ENCODE measurements around the gene TIAM1.

The TIAM1 gene

DNA sequence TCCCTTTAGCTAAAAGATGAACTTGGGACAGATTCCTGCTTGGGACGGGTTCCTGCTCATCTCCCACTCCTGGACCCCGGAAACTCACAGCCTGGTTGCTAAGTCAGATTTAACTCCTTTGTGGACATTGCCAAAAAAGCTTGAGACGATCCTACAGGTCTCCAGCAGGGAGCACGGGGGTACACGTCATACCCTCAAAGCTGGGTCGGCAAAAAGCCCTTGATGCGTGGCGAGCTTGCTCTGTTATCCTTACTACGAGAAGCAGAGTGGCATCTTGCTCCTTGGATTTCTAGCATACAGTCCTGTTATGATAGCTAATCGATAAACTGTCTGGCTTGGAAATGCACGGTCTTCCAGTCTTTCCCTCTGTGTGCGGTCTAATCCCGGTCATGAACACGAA, 244.9 kb downstream of the TIAM1 start:
- Histone ChIP-seq H3K27me3 (ENCODE audit: control insufficient read depth in 1 of 2, insufficient read depth in 2 of 2, low read length in 2 of 2) (peaks cover 6% of the 10 kb centered on the region in 2 donors), H3K27ac (ENCODE audit: low read length) (no peak overlapping the region), H3K9me3 (ENCODE audit: control insufficient read depth in 2 of 2, low read length in 2 of 2) (no peaks in the 10 kb centered on the region), H3K4me1 (ENCODE audit: control insufficient read depth, insufficient read depth, low read length) (no peaks in the 10 kb centered on the region), H3K36me3 (ENCODE audit: control insufficient read depth in 2 of 2, insufficient read depth in 2 of 2, low read length in 2 of 2) (no peaks in the 10 kb centered on the region), H3K4me3 (ENCODE audit: low read length in 2 of 2) (no peak overlapping the region), H3K9ac (ENCODE audit: low read length in 2 of 2) (no peak overlapping the region)

DNA sequence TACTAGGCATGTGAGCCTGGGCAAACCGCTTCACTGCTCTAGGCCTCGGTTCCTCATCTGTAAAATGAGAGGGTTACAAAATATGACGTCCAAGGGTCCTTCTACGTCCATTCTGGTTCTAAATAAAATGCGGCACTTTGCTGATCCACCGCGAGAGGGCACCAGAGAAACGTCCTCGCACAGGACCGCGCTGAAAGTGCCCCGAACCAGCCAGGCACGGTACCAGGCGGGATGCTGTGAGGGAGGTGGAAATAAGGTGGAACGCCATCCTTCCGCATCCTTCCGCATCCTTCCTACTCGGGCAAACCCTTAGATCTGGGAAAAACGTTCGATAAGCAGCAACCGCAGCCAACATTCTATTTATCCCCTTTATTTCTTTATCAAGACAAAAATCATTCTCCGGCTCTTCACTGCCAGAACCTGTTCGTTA, 245.5 kb downstream of the TIAM1 start:
- Histone ChIP-seq H3K4me1 (ENCODE audit: control insufficient read depth, insufficient read depth, low read length) (no peaks in the 10 kb centered on the region), H3K27me3 (ENCODE audit: control insufficient read depth in 1 of 2, insufficient read depth in 2 of 2, low read length in 2 of 2) (peaks cover 6% of the 10 kb centered on the region in 2 donors), H3K4me3 (ENCODE audit: low read length in 2 of 2) (no peak overlapping the region), H3K9ac (ENCODE audit: low read length in 2 of 2) (no peak overlapping the region), H3K9me3 (ENCODE audit: control insufficient read depth in 2 of 2, low read length in 2 of 2) (no peaks in the 10 kb centered on the region), H3K36me3 (ENCODE audit: control insufficient read depth in 2 of 2, insufficient read depth in 2 of 2, low read length in 2 of 2) (no peaks in the 10 kb centered on the region), H3K27ac (ENCODE audit: low read length) (no peak overlapping the region)

DNA sequence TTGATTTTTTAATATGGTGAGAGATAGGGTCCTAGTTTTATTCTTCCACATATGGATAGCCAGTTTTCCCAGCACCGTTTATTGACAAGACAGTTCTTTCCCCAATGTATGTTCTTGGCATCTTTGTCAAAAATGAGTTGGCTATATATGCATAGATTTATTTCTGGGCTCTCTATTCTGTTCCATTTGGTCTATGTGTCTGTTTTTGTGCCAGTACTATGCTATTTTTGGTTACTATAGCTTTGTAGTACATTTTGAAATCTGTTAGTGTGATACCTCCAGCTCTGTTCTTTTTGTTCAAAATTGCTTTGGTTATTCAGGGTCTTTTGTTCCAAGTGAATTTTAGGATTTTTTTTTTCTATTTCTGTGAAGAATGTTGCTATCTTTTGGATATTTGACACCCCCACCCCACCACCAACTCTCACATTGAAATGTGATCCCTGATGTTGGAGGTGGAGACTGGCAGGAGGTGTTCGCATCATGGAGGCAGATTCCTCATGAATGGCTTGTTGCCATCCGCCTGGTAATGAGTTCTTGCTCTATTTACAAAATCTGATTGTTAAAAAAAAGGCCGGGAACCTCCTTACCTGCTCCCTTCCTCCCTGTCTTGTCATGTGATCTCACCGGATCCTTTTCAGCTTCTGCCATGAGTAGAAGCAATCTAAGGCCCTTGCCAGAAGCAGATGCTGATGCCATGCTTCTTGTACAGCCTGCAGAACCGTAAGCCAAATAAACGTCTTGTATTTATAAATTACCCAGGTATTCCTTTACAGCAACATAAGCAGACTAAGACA, 251.0 kb downstream of the TIAM1 start:
- no peak overlapping the region for H3K4me3 ChIP-seq (ENCODE audit: low read length in 2 of 2)
- peaks cover 0 to 2% of the 10 kb centered on the region in 2 donors for H3K27me3 ChIP-seq (ENCODE audit: control insufficient read depth in 1 of 2, insufficient read depth in 2 of 2, low read length in 2 of 2)
- no peak overlapping the region for H3K9ac ChIP-seq (ENCODE audit: low read length in 2 of 2)
- no peaks in the 10 kb centered on the region for H3K9me3 ChIP-seq (ENCODE audit: control insufficient read depth in 2 of 2, low read length in 2 of 2)
- H3K27ac ChIP-seq (ENCODE audit: low read length) = no peak overlapping the region
- H3K36me3 ChIP-seq (ENCODE audit: control insufficient read depth in 2 of 2, insufficient read depth in 2 of 2, low read length in 2 of 2) = no peaks in the 10 kb centered on the region
- H3K4me1 ChIP-seq (ENCODE audit: control insufficient read depth, insufficient read depth, low read length) = no peaks in the 10 kb centered on the region

DNA sequence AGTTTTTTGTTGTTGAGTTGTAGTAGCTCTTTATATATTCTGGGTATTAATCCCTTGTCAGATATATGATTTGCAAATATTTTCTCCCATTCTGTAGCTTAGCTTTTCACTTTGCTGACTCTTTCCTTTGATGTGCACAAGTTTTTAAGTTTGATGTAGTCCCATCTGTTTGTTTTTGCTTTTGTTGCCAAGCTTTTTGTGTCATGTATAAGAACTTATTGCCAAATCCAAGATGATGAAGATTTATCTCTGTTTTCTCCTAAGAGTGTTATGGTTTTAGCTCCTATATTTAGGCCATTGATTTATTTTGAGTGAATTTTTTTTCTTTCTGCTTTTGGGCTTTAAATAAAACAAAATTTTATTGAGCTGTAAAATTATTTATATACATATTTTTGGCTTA, 253.7 kb downstream of the TIAM1 start:
- Histone ChIP-seq H3K4me3 (ENCODE audit: low read length in 2 of 2) (no peak overlapping the region), H3K4me1 (ENCODE audit: control insufficient read depth, insufficient read depth, low read length) (no peaks in the 10 kb centered on the region), H3K36me3 (ENCODE audit: control insufficient read depth in 2 of 2, insufficient read depth in 2 of 2, low read length in 2 of 2) (no peaks in the 10 kb centered on the region), H3K9me3 (ENCODE audit: control insufficient read depth in 2 of 2, low read length in 2 of 2) (no peaks in the 10 kb centered on the region), H3K27me3 (ENCODE audit: control insufficient read depth in 1 of 2, insufficient read depth in 2 of 2, low read length in 2 of 2) (no peaks in the 10 kb centered on the region), H3K9ac (ENCODE audit: low read length in 2 of 2) (no peak overlapping the region), H3K27ac (ENCODE audit: low read length) (no peak overlapping the region)

DNA sequence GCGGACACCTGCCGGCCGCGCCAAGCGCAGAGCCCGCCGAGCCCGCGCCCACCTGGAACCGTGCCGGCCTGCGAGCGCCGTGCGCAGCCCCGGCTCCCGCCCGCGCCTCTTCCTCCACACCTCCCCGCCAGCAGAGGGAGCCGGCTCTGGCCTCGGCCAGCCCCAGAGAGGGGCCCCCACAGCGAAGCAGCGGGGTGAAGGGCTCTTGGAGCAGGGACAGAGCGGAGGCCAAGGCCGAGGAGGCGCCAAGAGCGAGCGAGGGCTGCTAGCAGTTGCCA, 255.6 kb downstream of the TIAM1 start:
- Histone ChIP-seq H3K36me3 (ENCODE audit: control insufficient read depth in 2 of 2, insufficient read depth in 2 of 2, low read length in 2 of 2) (no peaks in the 10 kb centered on the region), H3K27ac (ENCODE audit: low read length) (no peak overlapping the region), H3K4me1 (ENCODE audit: control insufficient read depth, insufficient read depth, low read length) (no peaks in the 10 kb centered on the region), H3K4me3 (ENCODE audit: low read length in 2 of 2) (no peak overlapping the region), H3K9me3 (ENCODE audit: control insufficient read depth in 2 of 2, low read length in 2 of 2) (no peaks in the 10 kb centered on the region), H3K9ac (ENCODE audit: low read length in 2 of 2) (no peak overlapping the region), H3K27me3 (ENCODE audit: control insufficient read depth in 1 of 2, insufficient read depth in 2 of 2, low read length in 2 of 2) (no peaks in the 10 kb centered on the region)

DNA sequence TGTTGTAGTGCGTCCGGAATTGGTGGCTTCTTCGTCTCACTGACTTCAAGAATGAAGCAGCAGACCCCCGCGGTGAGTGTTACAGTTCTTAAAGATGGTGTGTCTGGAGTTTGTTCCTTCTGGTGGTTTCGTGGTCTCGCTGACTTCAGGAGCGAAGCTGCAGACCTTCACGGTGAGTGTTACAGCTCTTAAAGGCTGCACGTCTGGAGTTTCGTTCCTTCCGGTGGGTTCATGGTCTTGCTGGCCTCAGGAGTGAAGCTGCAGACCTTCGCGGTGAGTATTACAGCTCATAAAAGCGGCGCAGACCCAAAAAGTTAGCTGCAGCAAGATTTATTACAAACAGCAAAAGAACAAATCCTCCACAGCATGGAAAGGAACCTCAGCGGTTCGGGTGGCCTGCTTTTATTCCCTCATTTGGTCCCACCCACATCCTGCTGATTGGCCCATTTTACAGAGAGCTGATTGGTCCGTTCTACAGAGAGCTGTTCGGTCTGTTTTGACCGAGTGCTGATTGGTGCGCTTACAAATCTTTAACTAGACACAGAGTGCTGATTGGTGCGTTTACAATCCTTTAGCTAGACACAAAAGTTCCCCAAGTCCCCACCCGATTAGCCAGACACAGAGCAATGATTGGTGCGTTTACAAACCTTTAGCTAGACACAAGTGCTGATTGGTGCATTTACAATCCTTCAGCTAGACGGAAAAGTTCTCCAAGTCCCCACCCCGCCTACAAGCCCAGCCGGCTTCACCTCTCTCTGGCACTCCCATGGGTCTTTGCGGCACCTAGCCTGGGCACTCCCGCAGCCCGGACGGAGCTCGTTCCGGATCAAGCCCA, 256.2 kb downstream of the TIAM1 start:
- no peaks in the 10 kb centered on the region for H3K9me3 ChIP-seq (ENCODE audit: control insufficient read depth in 2 of 2, low read length in 2 of 2)
- H3K9ac ChIP-seq (ENCODE audit: low read length in 2 of 2) = no peak overlapping the region
- no peak overlapping the region for H3K4me3 ChIP-seq (ENCODE audit: low read length in 2 of 2)
- H3K4me1 ChIP-seq (ENCODE audit: control insufficient read depth, insufficient read depth, low read length) = no peaks in the 10 kb centered on the region
- no peaks in the 10 kb centered on the region for H3K27me3 ChIP-seq (ENCODE audit: control insufficient read depth in 1 of 2, insufficient read depth in 2 of 2, low read length in 2 of 2)
- no peaks in the 10 kb centered on the region for H3K36me3 ChIP-seq (ENCODE audit: control insufficient read depth in 2 of 2, insufficient read depth in 2 of 2, low read length in 2 of 2)
- no peak overlapping the region for H3K27ac ChIP-seq (ENCODE audit: low read length)

DNA sequence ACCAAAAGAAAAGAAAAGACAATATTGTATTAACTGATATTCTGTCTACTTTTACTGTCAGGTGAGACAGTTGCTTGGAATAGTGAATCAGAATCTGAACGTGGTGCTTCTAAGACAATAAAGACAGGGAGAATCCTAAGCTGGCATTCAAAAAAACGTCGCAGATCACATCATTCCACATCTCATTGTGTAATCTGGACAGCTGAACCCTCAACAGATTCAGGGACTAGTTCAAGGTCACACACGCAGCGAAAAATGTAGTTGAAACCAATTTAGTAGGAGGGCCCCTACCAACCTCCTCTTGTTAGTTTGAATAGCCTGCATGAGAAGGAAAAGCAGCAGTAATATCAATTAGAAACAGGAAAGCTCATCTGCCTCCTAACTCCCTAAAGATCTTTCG, 259.4 kb downstream of the TIAM1 start:
- Histone ChIP-seq H3K9me3 (ENCODE audit: control insufficient read depth in 2 of 2, low read length in 2 of 2) (no peaks in the 10 kb centered on the region), H3K27ac (ENCODE audit: low read length) (no peak overlapping the region), H3K4me1 (ENCODE audit: control insufficient read depth, insufficient read depth, low read length) (no peaks in the 10 kb centered on the region), H3K9ac (ENCODE audit: low read length in 2 of 2) (no peak overlapping the region), H3K27me3 (ENCODE audit: control insufficient read depth in 1 of 2, insufficient read depth in 2 of 2, low read length in 2 of 2) (peaks cover 0 to 2% of the 10 kb centered on the region in 2 donors), H3K36me3 (ENCODE audit: control insufficient read depth in 2 of 2, insufficient read depth in 2 of 2, low read length in 2 of 2) (no peaks in the 10 kb centered on the region), H3K4me3 (ENCODE audit: low read length in 2 of 2) (no peak overlapping the region)

DNA sequence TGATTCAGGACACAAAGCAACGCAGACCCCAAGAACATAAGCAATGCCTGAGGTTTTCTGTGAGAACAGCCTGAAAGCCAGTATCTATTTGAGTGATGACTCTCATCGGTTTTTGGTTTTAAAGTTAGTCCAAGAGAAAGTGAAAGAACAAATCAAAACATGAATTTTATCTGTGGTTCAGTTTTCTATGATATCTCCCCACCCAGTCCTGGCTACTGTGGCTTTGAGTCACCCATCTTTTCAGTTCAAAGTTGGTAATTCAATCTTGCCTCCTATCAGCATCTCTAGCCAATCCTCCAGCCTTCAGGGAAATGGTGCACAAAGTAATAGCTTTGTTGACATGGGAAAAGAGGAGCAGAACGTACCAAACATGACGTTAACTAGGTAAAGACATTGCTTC, 265.3 kb downstream of the TIAM1 start:
- Histone ChIP-seq H3K9ac (ENCODE audit: low read length in 2 of 2) (no peak overlapping the region), H3K27ac (ENCODE audit: low read length) (no peak overlapping the region), H3K27me3 (ENCODE audit: control insufficient read depth in 1 of 2, insufficient read depth in 2 of 2, low read length in 2 of 2) (peaks cover 0 to 2% of the 10 kb centered on the region in 2 donors), H3K4me1 (ENCODE audit: control insufficient read depth, insufficient read depth, low read length) (no peaks in the 10 kb centered on the region), H3K4me3 (ENCODE audit: low read length in 2 of 2) (no peak overlapping the region), H3K9me3 (ENCODE audit: control insufficient read depth in 2 of 2, low read length in 2 of 2) (no peaks in the 10 kb centered on the region), H3K36me3 (ENCODE audit: control insufficient read depth in 2 of 2, insufficient read depth in 2 of 2, low read length in 2 of 2) (no peaks in the 10 kb centered on the region)

DNA sequence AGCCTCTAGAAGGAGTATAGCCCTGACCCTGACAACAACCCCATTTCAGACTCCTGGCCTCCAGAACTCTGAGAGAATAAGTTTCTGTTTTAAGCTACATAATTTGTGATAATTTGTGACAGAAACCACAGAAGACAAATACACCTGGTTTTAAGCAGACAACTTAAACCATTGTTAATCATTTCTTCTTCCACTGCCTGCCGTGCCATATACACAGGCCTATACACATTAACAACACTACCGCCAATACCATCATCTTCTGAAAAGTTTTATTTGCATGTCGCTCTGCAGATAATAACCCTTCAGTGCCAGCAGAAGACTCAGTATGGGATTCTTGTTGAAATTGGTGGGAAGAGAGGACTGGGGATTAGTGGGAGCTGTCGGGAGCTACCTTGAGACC, 265.8 kb downstream of the TIAM1 start:
- Histone ChIP-seq H3K9ac (ENCODE audit: low read length in 2 of 2) (no peak overlapping the region), H3K27me3 (ENCODE audit: control insufficient read depth in 1 of 2, insufficient read depth in 2 of 2, low read length in 2 of 2) (peaks cover 0 to 2% of the 10 kb centered on the region in 2 donors), H3K9me3 (ENCODE audit: control insufficient read depth in 2 of 2, low read length in 2 of 2) (no peaks in the 10 kb centered on the region), H3K36me3 (ENCODE audit: control insufficient read depth in 2 of 2, insufficient read depth in 2 of 2, low read length in 2 of 2) (no peaks in the 10 kb centered on the region), H3K27ac (ENCODE audit: low read length) (no peak overlapping the region), H3K4me1 (ENCODE audit: control insufficient read depth, insufficient read depth, low read length) (no peaks in the 10 kb centered on the region), H3K4me3 (ENCODE audit: low read length in 2 of 2) (no peak overlapping the region)

DNA sequence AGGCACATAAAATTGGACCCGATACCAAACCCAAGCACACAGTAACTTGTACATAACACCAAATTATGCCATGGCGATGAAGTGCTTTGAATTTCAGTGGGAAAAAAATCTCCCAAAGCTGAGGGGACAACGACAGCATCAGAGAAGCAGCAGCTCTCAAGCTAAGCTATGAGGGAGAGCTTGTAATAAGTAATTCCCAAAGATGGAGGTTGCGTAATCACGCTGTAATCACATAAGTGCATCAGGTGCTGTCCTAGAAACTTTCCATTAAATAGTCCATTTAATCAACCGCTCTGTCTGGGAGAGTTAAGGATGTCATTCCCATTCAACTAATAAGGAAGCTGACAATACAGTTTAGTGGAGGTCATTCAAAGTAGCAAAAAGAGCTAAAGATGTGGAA, 268.2 kb downstream of the TIAM1 start:
- Histone ChIP-seq H3K36me3 (ENCODE audit: control insufficient read depth in 2 of 2, insufficient read depth in 2 of 2, low read length in 2 of 2) (no peaks in the 10 kb centered on the region), H3K4me1 (ENCODE audit: control insufficient read depth, insufficient read depth, low read length) (no peaks in the 10 kb centered on the region), H3K27ac (ENCODE audit: low read length) (no peak overlapping the region), H3K9ac (ENCODE audit: low read length in 2 of 2) (no peak overlapping the region), H3K9me3 (ENCODE audit: control insufficient read depth in 2 of 2, low read length in 2 of 2) (no peaks in the 10 kb centered on the region), H3K4me3 (ENCODE audit: low read length in 2 of 2) (no peak overlapping the region), H3K27me3 (ENCODE audit: control insufficient read depth in 1 of 2, insufficient read depth in 2 of 2, low read length in 2 of 2) (peaks cover 0 to 2% of the 10 kb centered on the region in 2 donors)

DNA sequence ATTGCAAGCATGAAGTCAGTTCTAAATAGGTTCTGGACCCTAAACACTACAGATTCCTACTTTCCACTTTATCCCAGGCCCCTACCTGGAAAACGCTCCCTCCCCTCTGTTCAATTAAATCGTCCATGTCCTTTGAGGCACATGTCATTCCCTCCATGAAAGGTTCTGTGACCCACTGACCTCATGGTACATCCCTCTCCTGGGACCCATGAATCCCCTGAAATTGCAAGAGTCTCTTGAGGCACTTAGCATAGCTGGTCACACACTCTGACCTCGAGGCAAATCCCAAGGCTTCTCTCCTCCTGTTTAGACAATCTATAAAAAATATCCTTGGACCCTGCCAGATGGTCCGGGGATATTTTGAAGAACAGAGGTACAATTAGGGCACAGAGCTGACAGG, 271.5 kb downstream of the TIAM1 start:
- Histone ChIP-seq H3K9me3 (ENCODE audit: control insufficient read depth in 2 of 2, low read length in 2 of 2) (no peaks in the 10 kb centered on the region), H3K9ac (ENCODE audit: low read length in 2 of 2) (no peak overlapping the region)

More for the DNA sequence above, 271.5 kb downstream of the TIAM1 start:
- H3K4me3 ChIP-seq (ENCODE audit: low read length in 2 of 2) = no peak overlapping the region
- no peaks in the 10 kb centered on the region for H3K4me1 ChIP-seq (ENCODE audit: control insufficient read depth, insufficient read depth, low read length)
- H3K27ac ChIP-seq (ENCODE audit: low read length) = no peak overlapping the region
- H3K36me3 ChIP-seq (ENCODE audit: control insufficient read depth in 2 of 2, insufficient read depth in 2 of 2, low read length in 2 of 2) = no peaks in the 10 kb centered on the region
- no peaks in the 10 kb centered on the region for H3K27me3 ChIP-seq (ENCODE audit: control insufficient read depth in 1 of 2, insufficient read depth in 2 of 2, low read length in 2 of 2)
